Measurements from ENCODE around the gene EPB41L2.

The EPB41L2 gene

DNA sequence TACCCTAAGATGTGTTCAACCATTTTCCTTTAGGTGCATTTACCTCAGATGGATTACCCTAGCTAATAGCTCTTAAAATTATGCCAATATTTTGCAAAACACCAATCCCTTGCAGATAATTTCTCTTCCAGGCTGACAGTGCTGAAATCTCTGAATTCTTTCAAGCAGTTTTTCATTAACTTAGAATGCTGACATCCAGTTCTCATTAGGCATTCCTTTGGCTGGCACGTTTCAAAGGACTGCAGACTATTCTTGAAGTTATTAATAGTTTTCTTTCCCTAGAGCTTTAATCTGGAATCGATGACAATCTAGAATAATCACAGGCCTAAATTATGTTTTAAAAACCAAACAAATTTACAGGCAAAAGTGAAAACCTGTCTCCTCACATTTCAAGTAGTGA is 167.5 kb downstream of the EPB41L2 start:
- no peak for DNase-seq

DNA sequence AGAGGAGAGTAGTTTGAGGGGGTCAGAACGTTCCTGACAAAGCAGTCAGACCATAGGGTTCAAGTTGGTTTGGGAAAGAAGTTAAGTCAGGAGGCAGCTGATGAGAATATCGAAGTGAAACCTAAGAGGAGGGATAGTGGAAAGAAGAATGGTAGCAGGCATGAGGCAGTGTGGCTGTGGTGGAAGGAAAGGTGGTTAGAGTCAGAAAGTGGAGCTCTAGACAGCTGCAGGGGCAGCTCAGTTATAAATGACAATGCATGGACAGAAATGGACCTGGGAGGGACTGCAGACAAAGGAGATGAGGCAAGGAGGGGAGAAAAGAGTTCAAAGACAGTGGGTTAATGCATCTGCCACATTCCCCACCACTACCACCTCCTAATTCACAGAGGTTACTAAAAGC is 169.3 kb downstream of the EPB41L2 start:
- no peak for DNase-seq

DNA sequence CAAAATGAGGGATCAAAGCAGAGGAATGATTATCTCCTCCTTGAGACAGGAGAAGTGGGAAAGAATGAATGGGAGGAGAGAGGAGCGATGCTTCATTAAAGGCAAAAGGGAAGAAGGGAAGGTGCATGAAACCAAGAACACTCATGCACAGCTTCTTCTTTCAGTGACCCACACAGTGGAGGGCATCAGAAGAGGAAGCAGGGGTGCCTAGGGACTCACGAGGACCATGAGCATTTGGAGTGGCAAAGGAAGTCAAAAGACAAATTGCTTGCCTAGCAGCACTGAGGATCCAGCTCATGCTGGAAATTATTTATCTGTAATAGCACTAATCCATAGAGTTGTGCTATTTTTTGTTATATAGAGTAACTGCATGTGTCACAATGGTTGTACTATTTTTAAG is 169.8 kb downstream of the EPB41L2 start:
- DNase-seq = no peak

DNA sequence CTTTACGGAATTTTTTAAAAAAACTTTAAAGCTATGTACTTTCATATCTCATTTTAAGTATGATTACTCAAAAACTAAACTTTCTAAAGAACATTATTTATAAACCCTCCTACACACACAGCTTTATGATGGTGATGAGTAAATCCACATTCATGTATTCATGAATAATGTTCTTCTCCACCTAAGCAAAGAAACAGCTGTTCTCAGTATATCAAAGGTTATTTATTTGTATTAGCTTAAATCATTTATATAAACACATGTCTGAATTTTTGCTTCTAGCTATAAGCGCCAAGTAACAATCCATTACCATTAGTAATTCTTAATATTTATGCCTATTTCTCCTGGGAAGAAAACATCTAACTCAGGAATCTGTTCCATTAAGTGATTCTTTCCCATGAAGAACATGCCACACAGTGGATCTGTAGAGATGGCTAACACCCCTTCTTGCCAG is 172.5 kb downstream of the EPB41L2 start:
- DNase-seq = no peak

- no peak for DNase-seq
Observed at GRCh38 chr6:130889423-130889822, 173.6 kb downstream of the EPB41L2 start.

- DNase-seq = no peak
Observed at GRCh38 chr6:130888246-130888645, 174.8 kb downstream of the EPB41L2 start.

DNA sequence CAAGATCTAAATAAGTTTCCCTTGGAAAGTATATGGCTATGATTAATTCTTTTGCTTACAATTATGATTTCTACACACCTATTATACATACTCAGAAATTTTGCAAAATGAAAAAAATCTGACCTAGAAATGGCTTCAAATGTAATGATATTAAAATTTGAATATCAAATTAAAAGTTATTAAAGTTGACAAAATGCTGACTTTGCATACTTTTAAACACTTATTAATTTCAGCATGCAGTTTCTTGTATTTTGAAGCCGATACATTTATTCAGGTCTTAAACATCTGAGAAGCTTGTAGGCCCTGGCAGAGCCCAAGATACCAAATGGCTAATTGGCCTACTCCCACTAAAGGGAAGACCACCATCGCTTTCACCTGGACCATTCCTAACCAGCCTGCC is 176.1 kb downstream of the EPB41L2 start:
- no peak for DNase-seq

- peak; percentile 39 for DNase-seq
Observed at GRCh38 chr6:130885392-130886192, 177.5 kb downstream of the EPB41L2 start.

DNA sequence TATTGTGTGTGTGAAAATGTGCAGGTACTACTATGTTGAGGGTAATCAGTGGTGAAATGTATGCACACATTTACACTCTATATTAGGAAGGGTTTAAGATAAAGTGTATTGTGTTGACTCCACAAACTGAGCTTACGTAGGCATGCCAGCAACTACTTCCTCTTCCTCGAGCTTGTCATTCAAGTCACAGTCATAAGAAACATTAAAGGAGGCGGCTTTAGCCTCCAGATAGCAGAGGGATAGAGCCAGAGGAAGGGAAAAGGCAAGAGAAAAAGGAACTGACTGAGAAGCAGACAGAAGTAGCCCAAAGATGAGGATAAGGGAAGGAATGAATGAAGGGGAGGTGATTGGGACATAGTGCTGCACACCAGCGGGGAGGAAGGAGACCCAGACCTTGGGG is 180.7 kb downstream of the EPB41L2 start:
- DNase-seq = no peak

- no peak for DNase-seq
Observed at GRCh38 chr6:130879826-130880225, 183.2 kb downstream of the EPB41L2 start.

- no peak for DNase-seq
Observed at GRCh38 chr6:130873746-130874145, 189.3 kb downstream of the EPB41L2 start.

DNA sequence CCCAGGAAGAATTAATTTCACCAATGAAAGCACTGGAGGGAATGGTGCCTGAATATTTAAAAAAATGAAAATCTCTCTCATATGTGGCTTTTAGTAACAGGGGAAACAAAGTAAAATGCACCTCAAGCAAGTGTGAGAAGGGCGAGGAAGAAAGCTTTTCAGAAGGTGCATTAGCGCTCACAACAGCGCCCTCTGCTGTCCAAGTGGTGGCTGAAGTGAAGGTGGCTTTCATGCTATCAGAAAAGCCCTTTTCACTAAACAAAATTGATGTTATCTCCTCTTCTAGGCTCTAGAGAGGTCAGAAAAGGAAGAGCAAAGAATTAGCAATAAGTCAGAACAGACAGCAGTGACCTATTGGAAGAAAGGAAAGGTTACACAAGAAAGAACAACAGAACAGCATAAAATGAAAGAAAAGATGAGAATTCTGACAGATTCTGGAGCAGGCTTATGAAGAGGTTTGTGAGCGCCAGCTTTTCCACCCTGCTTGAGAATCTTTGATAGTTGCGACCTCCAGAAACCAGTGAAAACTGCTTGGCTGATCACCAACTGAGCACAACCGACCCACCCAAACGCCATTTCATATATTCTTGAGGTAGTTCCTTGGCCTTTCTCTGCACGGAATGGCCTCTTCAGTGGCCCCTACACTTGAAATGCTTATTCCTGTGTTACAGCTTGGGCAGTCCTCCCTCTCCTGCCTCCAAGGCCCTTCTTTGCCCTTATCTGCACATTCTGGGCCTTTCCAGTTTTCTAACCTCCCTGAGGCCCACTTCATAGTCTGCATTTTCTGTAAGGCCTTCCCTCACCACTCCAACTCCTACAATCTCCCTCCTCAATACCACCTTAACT is 190.6 kb downstream of the EPB41L2 start:
- DNase-seq = no peak

DNA sequence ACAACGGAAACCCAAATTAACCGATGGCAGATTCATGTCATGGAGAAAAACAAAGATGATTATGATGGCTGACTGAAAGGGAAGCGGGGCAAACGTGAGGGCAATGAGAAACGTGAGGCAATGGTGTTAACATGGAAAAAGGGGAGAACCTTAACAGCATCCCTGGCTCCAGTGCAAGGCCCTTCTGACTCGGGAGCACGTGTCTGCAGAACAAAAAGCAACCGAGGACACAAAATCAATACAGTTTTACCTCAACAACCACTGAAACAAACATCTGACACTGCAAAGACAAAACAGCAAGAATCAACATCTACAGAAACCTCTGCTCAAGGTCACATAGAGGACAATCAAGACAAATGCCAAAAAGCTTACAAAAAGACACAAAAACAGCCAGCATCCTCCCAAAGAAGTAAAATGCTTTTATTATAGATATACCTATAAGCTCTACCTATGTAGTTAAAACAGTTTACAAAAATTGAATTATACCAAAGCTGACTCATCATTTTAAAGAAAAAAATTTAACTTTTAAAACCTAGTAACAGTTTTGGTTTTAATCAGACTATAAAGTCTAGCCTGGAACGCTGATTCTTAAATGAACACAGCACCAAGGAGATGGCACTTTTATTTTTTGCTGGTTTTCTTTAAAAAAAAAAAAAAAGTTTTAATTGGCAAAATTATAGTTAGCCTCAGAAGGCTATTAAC is 192.7 kb downstream of the EPB41L2 start:
- DNase-seq = no peak

DNA sequence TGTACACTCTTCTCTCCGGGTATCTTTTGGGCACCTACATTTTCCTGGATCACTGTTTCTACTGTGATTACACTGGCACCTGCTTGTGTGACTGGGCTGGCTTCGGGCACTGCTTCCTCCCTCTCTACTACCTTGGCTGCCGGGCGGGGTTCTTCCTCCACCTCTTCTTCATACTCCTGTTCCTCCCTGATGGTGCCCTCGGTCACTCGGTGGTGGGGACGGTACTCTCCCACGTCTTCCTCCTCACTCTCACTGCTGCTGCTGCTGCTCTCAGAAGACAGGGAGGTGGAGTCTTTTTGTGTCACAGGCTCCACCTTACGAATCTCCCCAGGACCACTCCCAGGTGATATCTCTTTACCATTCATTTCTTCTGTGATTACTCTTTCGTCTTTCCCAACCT is 193.4 kb downstream of the EPB41L2 start:
- DNase-seq = no peak

GRCh38 chr6:130865793-130866192 is 197.3 kb downstream of the EPB41L2 start:
- no peak for DNase-seq

GRCh38 chr6:130864344-130864743 is 198.7 kb downstream of the EPB41L2 start:
- DNase-seq = no peak

GRCh38 chr6:130863415-130864230 is 199.4 kb downstream of the EPB41L2 start:
- DNase-seq = no peak

GRCh38 chr6:130862370-130862769 is 200.7 kb downstream of the EPB41L2 start:
- DNase-seq = no peak

DNA sequence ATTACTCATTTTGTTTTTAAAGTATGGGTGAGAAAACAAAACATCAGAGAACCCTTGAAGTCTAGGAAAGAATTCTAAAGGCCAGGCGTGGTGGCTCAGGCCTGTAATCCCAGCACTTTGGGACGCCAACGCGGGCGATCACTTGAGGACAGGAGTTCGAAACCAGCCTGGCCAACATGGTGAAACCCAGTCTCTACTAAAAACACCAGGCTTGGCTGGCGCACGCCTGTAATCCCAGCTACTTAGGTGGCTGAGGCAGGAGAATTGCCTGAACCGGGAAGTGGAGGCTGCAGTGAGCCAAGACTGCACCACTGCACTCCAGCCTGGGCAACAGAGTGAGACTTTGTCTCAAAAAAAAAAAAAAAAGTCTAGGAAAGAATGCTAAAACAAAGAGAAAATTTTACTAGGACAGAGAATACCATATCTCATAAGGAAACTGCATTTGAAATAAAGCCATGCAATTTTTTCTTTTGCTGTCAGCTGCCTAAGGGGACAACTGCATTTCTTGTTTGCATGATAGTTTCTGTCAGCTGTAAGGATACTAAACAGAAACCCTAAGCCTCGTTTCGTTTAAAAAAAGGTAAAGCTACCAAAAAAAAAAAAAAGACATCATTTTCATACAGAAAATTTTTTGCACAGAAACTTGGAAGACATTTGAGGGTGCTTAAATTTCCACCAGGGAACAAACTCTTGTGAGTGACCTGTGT is 203.7 kb downstream of the EPB41L2 start:
- no peak for DNase-seq

GRCh38 chr6:130858498-130859160 is 204.4 kb downstream of the EPB41L2 start:
- no peak for DNase-seq

- DNase-seq = no peak
Observed at GRCh38 chr6:130858054-130858453, 205.0 kb downstream of the EPB41L2 start.
